ENCODE measurements around the gene CHRNB4.
A peak's percentile ranks its signal among the peaks of the same experiment; 100 is the strongest.

Gene CHRNB4

DNA sequence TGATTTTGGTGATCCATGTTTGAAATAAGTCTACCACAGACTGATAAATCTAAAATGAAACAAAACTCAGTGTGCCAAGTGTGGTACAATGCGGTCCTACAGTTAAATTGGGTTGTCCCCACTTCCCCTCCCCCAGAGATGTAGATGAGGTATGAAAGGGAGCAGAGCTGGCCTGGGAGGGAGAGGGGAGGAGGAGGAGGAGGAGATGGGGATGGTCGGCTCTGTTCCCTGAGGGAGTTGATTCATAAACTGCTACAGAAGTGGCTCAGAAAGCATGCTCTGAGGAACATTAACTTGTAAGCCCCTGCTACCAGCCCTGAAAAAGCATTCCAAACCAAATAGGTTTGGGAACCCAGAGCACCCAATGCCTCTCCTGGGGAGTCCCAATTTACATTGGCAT lies 28.0 kb upstream of the CHRNB4 start:
- DNase-seq (ENCODE audit: low spot score), result no peak

DNA sequence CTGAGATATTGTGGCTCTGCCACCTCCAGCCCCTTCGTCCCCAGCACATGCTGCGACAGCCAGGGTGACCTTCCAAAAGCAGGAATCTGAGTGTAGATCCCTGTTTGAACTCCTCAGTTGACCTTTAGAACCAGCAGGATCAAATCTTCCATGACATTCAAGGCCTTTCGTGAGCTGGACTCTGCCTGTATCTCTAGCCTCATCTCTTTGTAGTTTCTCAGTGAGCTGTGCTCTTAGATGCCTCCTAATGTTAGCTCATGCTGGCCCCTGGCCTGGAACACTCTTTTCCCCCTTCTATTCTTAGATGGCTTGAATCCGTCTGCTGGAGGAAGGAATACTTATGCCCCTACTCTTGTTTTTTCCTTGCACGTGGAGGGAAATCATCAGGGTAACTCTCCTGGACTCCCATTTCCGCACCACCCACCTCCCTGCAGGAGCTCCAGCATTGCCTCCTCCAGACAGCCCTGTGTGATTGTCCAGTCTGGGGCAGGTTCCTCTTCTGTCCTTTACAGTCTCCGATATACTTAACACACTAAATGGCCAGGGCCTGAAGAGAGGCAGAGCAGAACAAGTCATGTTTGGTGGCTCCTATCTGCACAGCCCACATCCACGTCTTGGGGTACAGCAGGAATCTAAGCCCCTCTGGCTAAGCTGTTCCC lies 26.7 kb upstream of the CHRNB4 start:
- no peak for DNase-seq (ENCODE audit: low spot score)

- no peak for DNase-seq (ENCODE audit: low spot score)
Measured at GRCh38 chr15:78666010-78666409, 25.0 kb upstream of the CHRNB4 start.

- no peak for DNase-seq (ENCODE audit: low spot score)
Measured at GRCh38 chr15:78663703-78664102, 22.7 kb upstream of the CHRNB4 start.

GRCh38 chr15:78662028-78662427 lies 21.0 kb upstream of the CHRNB4 start:
- no peak for DNase-seq (ENCODE audit: low spot score)

- no peak for DNase-seq (ENCODE audit: low spot score)
Measured at GRCh38 chr15:78661001-78661400, 20.0 kb upstream of the CHRNB4 start.

- no peak for DNase-seq (ENCODE audit: low spot score)
Measured at GRCh38 chr15:78660584-78660983, 19.6 kb upstream of the CHRNB4 start.

GRCh38 chr15:78658823-78659222 lies 17.8 kb upstream of the CHRNB4 start:
- DNase-seq (ENCODE audit: low spot score), result no peak

DNA sequence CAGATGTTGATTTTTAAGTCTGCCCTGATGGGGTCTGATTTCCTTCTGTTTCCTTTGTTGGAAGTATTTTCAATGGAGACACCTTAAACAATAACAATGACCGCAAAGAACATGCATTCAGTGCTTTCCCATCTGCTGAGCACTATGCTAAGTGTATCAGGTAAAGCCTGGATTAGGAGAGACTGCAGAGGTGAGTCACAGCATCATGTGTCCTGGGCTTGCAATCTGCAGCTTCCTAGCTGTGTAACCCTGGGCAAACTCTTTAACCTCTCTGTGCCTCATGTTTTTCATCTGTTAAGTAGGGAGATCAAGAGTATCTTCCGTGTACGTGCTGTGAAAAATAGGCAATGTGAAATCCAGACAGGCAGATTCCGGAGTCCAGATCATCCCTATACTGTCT lies 13.3 kb upstream of the CHRNB4 start:
- DNase-seq (ENCODE audit: low spot score), result no peak

- DNase-seq (ENCODE audit: low spot score), result no peak
Measured at GRCh38 chr15:78651930-78652615, 11.1 kb upstream of the CHRNB4 start.

DNA sequence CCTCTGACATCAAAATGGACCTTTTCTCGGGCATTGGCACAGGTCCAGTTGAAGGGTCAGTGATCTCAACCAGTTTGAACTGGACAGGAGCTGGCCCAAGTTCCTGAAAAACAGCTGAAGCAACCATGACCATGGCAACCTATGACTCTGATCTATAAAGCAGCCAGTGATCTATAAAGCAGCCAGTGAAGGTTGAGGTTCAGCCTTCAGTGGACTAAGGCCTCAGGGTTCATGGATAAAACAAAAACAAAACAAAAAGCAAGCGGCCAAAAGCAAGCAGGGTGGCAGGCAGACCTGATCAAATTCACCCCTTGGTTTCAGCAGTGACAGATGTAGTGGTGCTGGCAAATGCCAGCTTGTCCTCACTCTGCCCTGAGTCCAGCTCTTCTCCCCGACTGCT lies 10.0 kb upstream of the CHRNB4 start:
- DNase-seq (ENCODE audit: low spot score), result no peak

DNA sequence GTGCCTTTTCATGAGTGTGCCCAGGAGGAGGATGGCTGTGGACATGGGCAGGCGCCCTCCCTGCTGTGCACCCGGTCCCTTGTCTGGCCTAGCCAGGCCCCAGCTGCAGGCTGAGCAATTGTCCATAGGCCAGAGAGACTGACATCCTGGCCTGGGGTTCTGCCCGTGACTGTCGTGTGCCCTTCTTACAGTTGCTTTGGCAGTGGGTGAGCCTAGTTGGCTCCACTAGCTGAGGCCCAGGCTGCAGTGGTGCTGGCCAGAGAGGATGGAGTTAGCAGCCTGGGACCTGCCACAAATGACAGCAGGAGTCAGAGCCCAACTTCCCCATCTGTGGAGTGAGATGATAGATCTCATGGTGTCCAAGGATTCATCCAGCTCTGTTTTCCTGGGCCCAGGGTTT lies 9.0 kb upstream of the CHRNB4 start:
- no peak for DNase-seq (ENCODE audit: low spot score)

DNA sequence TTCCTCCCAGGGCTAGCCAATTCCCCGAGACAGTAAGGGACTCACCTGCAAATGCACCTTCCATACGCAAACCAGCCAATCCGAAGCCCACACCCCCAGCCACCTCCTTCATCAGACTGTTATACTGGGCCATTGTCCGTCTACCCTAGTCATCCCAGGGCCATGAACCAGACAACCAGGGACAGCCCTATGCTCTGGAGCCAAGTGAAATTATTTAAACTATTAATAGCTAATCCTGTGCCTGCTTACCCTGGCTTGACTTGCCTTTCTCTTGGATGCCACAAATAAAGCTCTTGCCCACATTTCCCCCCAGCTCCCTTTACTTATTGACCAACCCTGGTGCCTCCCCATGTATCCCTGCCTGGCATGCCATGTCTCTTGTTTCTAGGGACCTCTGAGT lies 4.0 kb upstream of the CHRNB4 start:
- DNase-seq (ENCODE audit: low spot score), result no peak

DNA sequence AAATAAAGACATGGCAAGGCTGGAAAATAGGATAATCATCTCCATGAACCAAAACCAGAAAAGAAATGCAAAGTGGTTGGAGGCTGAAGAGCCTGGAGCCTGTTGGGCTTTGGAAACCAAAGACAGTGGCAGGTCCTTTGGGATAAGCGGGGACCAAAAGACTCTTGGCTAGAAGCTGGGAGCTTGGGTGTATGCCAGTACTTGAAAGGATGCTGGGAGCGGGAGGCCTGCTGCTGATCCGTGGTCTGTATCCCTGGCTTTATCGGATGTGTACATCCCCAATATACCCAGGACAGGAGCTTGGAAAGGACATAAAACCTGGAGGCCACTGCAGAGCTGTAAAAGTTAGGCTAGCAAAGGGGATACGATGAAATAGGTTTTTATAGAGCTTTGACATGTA lies 1.3 kb upstream of the CHRNB4 start:
- DNase-seq (ENCODE audit: low spot score), result no peak

DNA sequence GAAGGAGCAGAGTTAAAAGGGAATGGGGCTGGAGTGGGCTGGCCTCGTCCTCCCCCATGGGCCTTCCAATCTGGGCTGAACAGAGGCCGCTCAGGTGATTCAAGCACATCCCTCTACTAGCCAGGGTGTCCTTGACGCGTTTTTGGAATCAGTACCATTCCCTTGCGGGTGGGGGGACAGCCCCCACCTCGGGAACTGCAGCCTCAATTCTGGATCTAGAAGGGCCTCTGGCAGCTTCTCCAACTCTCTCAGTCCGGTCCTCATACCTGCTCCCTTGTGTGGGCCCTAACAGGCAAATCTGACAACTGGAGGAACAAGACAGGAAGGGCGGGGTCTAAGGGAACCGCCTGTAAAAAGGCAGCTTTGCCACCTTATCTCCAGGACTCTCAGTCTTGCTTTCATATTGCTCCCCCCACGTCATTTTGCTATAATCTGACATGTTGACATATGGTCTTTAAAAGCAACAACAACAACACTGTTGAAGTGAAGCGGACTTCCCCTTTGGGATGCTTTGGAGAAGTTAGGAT lies 802 bp upstream of the CHRNB4 start:
- DNase-seq (ENCODE audit: low spot score), result no peak

DNA sequence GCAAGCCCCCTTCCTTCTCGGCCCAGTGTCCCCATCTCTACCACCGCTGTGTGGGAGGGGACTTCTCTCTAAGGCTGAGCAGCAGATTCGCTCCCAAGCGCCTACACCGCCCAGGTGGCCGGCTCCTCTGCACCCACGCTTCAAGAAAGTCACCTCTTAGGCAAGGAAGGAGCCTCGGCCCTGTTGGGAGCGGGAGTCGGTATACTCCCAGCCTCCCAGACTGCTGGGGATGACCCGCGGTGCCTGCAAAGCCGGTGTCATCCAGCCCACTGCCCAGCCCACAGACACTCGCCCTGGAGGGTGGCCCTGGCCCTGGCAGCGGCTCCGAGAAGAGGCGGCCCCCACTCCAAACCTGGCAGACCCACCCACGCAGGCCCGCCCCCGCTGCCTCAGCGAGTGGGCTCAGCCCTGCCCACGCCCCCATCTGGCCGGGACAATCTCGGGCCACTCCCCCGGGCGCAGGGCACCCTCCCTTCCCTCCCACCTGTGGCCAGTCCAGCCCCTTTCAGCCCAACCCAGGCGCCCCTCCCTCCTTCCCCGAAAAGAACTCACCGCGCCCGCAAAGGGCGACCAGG lies 396 bp downstream of the CHRNB4 start:
- no peak for DNase-seq (ENCODE audit: low spot score)

DNA sequence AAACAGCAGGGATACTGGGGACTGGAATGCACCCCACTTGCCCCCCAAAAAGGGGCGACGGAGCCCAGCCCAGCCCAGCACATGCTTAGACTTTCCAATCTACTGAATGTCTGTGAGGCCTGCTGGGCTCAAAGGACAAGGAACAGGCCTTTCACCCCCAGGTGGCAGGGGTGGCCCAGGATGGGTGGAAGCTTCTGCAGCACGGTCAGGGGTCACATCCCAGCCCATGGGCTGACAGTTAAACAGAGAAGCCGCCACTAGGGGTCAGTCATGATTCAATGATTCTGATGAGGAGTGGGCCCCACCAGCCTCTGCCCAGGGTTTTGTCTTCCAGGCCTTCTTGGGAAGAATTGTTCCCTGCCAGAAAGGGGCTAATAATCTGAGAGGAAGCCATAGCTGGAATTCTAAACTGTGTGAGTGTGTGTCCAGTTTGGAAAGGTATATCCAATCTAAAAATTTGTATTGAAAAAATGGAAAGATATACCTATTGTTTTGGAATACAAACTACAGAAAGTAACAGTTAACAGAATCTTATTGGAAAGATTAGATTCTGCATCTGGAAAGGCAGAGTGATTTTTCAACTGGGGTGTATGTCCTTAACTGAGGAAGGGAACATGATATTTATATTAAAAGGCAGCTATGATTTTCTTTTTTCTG lies 2.2 kb downstream of the CHRNB4 start:
- peak; percentile 50 for DNase-seq (ENCODE audit: low spot score)

DNA sequence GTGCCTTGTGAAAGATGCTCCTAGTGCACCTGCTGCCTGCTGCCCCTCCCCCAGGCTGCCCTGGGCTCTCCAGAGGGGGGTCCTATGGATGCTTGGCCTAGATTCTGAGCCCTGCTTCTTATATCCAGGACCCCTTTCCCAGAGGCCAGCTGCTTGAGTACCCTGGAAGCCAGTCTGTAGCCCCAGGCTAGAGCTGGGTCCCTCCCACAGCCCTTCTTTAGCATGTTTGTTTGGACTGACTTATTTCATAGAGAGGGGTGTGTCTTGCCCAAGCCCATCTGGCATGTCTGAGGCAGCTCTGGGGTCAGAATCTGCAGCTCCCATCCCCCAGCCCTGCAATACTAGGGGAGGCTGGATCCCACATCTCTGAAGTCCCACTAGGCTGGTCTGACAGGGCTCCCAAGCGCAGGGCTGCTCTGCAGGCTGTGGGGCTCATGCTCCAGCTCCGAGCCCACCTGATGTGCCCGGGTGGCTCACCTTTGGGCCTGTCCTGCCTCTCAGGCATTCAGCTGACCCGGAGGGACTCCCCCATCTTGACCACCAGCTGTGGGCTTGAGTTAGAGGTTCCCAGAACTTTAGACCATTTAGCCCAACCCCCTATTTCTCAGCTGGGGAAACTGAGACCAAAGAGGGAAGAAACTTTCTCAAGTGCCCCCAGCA lies 3.1 kb downstream of the CHRNB4 start:
- no peak for DNase-seq (ENCODE audit: low spot score)

DNA sequence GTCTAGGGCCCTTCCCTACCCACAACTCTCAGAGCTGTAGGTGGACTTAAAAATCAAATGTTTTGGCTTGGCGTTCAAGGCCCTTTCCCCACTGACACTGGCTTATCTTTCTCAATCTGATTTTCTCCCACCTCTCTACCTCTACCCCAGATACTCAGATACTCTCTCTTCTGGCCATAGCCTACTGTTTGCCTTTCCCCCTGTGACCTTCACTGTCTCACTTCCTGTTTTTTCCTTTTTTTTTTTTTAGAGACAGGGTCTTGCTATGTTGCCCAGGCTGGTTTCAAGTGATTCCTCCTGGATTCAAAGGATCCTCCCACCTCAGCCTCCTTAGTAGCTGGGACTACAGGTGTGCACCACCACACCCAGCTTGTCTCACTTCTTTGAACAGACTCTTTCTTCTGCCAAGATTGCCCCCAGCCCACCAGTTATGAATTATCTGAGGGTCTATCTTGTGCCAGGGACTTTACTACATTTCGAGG lies 4.6 kb downstream of the CHRNB4 start:
- DNase-seq (ENCODE audit: low spot score), result no peak

GRCh38 chr15:78635346-78635745 lies 5.7 kb downstream of the CHRNB4 start:
- DNase-seq (ENCODE audit: low spot score), result no peak

DNA sequence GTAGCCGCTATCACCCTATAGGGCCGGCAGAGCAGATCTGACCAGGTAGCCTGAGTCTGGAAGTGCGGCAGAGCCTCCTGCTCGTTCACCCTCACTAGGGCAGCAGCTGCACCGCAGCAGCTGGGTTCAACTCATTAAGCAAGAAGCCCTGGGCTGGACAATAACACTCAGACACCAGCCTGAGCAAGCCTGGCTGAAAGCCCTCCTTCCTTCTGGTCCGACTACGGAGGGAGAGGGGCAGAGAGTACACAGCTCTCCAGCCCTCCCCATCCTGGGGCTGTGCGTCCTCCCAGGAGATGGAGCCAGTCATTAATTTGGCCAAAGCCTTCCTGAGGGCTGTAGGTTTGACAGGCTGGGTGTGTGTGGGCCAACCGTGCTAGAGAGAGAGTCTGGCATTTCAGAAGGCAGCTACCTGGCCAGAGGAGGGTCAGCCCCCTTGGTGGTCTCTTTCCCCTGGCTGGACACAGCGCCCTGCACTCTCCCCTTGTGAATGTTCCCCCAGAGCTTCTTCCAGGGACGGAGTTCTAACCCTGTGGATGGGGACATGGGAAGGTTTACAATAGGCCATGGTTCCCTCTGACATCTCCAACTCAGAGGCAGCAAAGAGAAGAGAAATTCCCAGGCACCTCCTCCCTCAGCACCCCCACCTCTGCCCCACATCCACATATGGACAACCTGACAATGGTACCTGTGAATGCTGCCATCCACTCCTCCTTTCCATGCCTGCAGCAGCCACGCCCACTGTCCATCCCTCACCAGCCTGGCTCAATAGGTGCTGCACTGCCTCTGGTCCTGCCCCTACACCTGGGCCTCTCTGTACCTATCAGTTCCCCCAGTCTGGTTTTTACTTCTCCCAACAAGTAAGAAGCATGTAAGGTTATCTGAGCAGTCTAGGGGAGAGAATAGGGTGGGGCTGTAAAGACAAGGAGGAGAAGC lies 6.5 kb downstream of the CHRNB4 start:
- DNase-seq (ENCODE audit: low spot score), result no peak
